ENCODE measurements around the gene TTLL8.

TTLL8 gene

DNA sequence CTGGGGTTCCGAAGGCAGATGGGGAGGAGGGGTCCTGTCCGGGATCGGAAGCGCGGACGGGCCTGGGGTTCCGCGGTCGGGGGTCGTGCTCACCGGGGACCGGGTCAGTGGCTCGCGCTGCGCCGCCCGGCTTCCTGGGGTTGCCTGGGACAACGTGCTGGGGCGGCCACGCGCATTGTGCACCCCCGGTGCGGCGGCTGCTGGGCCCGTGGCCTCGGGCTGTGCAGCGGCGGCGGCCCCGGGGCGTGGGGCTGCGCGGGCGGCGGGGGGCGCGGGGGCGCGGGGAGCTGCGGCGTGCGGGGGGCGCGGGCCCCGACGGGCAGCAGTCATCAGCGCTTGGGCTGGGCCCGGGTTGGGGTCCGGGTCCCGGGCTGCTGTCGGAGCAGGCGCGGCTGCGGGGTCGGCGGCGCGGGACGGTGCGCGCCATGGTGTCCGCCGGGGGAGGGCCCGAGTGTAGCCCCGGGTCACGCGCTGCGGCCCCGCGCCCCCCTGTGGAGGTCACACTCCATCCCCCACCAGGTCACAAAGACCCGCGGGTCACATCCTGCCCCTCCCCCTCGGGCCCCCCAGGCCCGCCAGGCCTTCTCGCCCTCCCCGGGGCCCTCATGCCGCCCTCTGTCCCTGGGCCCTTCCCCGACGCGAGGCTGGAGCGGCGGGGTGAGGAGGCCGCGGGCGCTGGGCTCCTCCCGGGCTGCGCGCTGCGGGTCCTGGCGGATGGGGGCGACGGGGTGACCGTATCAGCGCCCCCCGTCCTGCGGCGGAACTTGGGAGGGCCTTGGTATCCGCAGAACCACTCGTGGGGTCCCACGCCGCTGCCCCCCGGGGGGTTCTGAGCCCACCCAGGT, at the start of gene TTLL8:
TSS of gene TTLL8 (minus strand) at position 238 of the 845 bp plus-strand sequence.
- CTCF ChIA-PET = interaction anchor here (1.1 kb wide), 1 partner anchor 22 kb away, joined by 3 read pairs; no protein-coding TSS in a partner anchor
- DNase-seq (ENCODE audit: extremely low spot score) = no peak
- TF ChIP-seq, protein P1, sequence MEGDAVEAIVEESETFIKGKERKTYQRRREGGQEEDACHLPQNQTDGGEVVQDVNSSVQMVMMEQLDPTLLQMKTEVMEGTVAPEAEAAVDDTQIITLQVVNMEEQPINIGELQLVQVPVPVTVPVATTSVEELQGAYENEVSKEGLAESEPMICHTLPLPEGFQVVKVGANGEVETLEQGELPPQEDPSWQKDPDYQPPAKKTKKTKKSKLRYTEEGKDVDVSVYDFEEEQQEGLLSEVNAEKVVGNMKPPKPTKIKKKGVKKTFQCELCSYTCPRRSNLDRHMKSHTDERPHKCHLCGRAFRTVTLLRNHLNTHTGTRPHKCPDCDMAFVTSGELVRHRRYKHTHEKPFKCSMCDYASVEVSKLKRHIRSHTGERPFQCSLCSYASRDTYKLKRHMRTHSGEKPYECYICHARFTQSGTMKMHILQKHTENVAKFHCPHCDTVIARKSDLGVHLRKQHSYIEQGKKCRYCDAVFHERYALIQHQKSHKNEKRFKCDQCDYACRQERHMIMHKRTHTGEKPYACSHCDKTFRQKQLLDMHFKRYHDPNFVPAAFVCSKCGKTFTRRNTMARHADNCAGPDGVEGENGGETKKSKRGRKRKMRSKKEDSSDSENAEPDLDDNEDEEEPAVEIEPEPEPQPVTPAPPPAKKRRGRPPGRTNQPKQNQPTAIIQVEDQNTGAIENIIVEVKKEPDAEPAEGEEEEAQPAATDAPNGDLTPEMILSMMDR (IDR thresholded peaks at IDR 0.05; ENCODE audit: control extremely low read depth, extremely low read depth, low read depth, missing control alignments) = no peak
- POLR2A ChIA-PET = no interaction called here

DNA sequence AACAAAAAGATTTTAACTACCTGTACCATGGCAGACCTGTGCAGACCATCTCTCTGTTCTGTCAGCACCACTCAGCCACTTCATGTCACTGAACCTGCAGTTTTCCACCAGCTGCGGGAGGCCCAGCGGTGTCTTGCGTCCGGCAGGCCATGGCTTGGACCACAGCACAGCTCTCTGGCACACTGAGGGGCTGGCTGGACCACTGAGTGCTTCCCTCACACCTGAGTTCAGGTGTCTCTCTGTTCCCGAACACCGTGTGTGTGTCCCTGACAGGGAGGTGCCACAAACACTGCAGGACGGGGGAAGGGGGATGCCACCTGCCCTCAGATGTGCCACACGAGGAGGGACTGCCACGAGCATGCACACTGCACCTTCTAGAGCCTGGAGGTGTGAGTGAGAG, 49.4 kb upstream of the TTLL8 start:
- ChIA-PET CTCF (interaction anchor here (1.0 to 1.7 kb wide), 2 partner anchors 10 to 41 kb away, joined by 3 to 4 read pairs; no protein-coding TSS in a partner anchor), POLR2A (no interaction called here)
- TF ChIP-seq, protein P1 (IDR thresholded peaks at IDR 0.05; ENCODE audit: control extremely low read depth, extremely low read depth, low read depth, missing control alignments) = no peak
- no peak for DNase-seq (ENCODE audit: extremely low spot score)

DNA sequence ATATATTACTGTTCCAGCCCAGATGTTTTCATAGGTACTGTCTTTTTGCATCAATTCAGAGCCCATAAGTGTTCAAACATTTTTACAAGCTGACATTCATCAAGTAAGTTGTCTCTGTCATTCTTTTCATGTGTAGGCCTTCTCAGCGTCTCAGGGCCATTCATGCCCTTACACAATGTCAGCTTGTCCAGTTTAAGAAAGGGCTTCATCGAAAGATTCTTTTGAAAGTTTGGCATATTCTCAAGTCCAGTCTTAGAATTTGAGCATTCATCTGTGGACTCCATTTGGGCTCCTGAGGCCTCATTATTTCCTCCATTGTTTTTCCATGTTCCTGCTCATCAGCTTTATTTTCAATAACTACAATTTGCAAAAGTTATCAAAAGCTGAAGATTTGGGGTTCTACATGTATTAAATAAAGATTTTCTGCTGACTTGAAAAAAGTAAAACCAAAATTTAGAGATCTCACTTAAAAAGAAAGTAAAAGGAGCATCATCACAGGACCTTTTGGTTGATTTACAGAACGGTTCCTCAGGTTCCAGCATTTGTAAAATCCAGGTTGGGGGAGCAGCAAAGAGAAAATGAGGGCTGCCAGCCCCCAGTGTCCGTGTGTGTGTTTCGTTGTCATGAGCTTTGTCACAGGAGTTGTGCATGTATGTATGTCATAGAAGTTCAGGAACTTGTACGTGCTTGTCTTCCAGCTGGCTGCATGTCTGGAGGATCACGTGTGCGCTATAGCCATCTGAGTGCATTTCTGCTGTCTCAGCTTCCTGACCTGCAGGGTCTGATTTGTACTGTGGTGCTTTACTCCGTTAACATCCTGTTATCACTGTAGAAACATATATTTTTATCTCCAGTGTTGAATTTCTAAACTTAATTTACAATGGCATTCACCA, 47.4 kb upstream of the TTLL8 start:
- TF ChIP-seq, protein P1 (IDR thresholded peaks at IDR 0.05; ENCODE audit: control extremely low read depth, extremely low read depth, low read depth, missing control alignments) = no peak
- CTCF ChIA-PET = interaction anchor here (2.7 kb wide), 1 partner anchor 11 kb away, joined by 10 read pairs; no protein-coding TSS in a partner anchor
- POLR2A ChIA-PET = interaction anchor here (0.9 kb wide), 1 partner anchor 11 kb away, joined by 12 read pairs; no protein-coding TSS in a partner anchor
- peak; percentile 59 for DNase-seq (ENCODE audit: extremely low spot score)

DNA sequence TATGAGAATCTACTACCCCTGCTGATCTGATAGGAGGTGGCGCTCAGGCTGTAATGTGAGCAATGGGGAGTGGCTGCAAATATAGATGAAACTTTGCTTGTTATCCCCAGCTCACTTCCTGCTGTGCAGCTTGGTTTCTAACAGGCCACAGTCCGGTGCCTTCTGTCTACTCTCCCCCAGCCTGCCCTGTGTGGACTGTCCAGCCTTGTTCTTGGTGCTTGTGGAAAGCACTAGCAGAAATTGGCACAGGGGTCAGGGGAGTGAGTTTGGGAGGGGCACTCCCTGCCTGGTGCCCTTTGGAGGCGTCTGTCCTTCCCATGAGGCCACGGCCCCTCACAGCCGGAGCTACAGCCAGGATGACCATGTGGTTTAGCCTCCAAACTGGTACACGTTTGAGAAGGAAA, 46.0 kb upstream of the TTLL8 start:
- TF ChIP-seq, protein P1 (IDR thresholded peaks at IDR 0.05; ENCODE audit: control extremely low read depth, extremely low read depth, low read depth, missing control alignments) = no peak
- no peak for DNase-seq (ENCODE audit: extremely low spot score)
- POLR2A ChIA-PET = no interaction called here
- CTCF ChIA-PET = interaction anchor here (1.4 to 2.7 kb wide), 2 partner anchors 10 to 73 kb away, joined by 5 to 10 read pairs; no protein-coding TSS in a partner anchor

DNA sequence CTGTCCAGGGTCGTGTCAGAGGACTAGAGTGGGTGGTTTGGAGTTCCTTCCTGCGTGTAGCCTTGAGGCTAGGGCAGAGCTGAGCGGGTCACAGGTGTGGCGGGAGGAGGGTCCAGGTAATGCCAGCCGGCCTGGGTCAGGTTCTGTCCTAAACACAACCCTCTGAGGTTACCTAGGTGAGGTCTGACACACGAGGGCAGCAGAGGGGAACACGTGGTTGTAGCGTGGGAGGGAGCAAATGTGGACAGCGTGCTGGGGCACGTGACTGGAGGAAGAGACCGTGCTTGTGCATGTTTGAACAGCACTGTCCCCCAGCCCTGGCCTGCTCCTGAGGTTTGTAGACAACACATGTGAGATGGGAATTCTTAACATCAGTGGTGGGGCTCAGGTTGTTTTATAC, 44.8 kb upstream of the TTLL8 start:
- peak; percentile 55 for DNase-seq (ENCODE audit: extremely low spot score)
- ChIA-PET CTCF (interaction anchor here (1.4 kb wide), 1 partner anchor 72 kb away, joined by 5 read pairs; no protein-coding TSS in a partner anchor), POLR2A (no interaction called here)
- TF ChIP-seq, protein P1 (IDR thresholded peaks at IDR 0.05; ENCODE audit: control extremely low read depth, extremely low read depth, low read depth, missing control alignments) = no peak

Measured in GM10248 (cell line).